ENCODE measurements around the gene BMP8A.
"Not testable (repeated sequence)": the region's sequence is repeated elsewhere in the genome, so short reads cannot be mapped to it uniquely, and the experiment has no call there.

BMP8A gene

GRCh38 chr1:39481289-39481688 lies 10.1 kb upstream of the BMP8A start:
- DNase-seq = no peak

- no peak for DNase-seq
Measured at GRCh38 chr1:39483276-39483675, 8.2 kb upstream of the BMP8A start.

- DNase-seq = no peak
Measured at GRCh38 chr1:39484564-39484963, 6.9 kb upstream of the BMP8A start.

- peak in 21 of 56 donors; percentile 17 to 66 (median 37) for DNase-seq
Measured at GRCh38 chr1:39485046-39485803, 6.2 kb upstream of the BMP8A start.

- DNase-seq = no peak
Measured at GRCh38 chr1:39488012-39488545, 3.4 kb upstream of the BMP8A start.

GRCh38 chr1:39488793-39489566 lies 2.5 kb upstream of the BMP8A start:
- DNase-seq = no peak

GRCh38 chr1:39489567-39490239 lies 1.7 kb upstream of the BMP8A start:
- DNase-seq = peak in 1 of 56 donors; percentile 10

- peak in 3 of 56 donors; percentile 19 to 39 (median 38) for DNase-seq
Measured at GRCh38 chr1:39490596-39491145, 765 bp upstream of the BMP8A start.

GRCh38 chr1:39492118-39493042 lies 944 bp downstream of the BMP8A start:
- not testable (repeated sequence) for DNase-seq

GRCh38 chr1:39493043-39493810 lies 1.8 kb downstream of the BMP8A start:
- DNase-seq = peak in 3 of 56 donors; percentile 10 to 29 (median 24)

GRCh38 chr1:39494671-39495410 lies 3.4 kb downstream of the BMP8A start:
- DNase-seq = peak in 15 of 56 donors; percentile 19 to 60 (median 29)

GRCh38 chr1:39496520-39496919 lies 5.1 kb downstream of the BMP8A start:
- not testable (repeated sequence) for DNase-seq

- DNase-seq = no peak
Measured at GRCh38 chr1:39497585-39497984, 6.1 kb downstream of the BMP8A start.

GRCh38 chr1:39498096-39498710 lies 6.8 kb downstream of the BMP8A start:
- DNase-seq = not testable (repeated sequence)

GRCh38 chr1:39498821-39499220 lies 7.4 kb downstream of the BMP8A start:
- DNase-seq = not testable (repeated sequence)

GRCh38 chr1:39499668-39500067 lies 8.2 kb downstream of the BMP8A start:
- no peak for DNase-seq

GRCh38 chr1:39500862-39501389 lies 9.5 kb downstream of the BMP8A start:
- DNase-seq = no peak

- no peak for DNase-seq
Measured at GRCh38 chr1:39501666-39502065, 10.2 kb downstream of the BMP8A start.
